ENCODE results near the gene THSD7B. TPM values are rescaled to one million over a fixed set of nuclear protein-coding genes. Genes with fewer than 3 reads are reported as not detected.
A peak's percentile ranks its signal among the peaks of the same experiment; 100 is the strongest.

THSD7B gene
- total RNA-seq, 1 donor from 2014 or later, result 0.14 TPM

GRCh38 chr2:137233091-137233490 is 467.7 kb downstream of the THSD7B start:
- DNase-seq, result no peak
- Histone ChIP-seq H3K27ac (no peak overlapping the region), H3K27me3 (no peaks in the 10 kb centered on the region), H3K4me3 (no peak overlapping the region), H3K36me3 (no peaks in the 10 kb centered on the region), H3K9me3 (no peaks in the 10 kb centered on the region), H3K4me1 (no peaks in the 10 kb centered on the region)
- no peak for ATAC-seq
- TF ChIP-seq CTCF (IDR thresholded peaks at IDR 0.05), result no peak
- intact Hi-C loops (cut with DNase I), result no loop called here

DNA sequence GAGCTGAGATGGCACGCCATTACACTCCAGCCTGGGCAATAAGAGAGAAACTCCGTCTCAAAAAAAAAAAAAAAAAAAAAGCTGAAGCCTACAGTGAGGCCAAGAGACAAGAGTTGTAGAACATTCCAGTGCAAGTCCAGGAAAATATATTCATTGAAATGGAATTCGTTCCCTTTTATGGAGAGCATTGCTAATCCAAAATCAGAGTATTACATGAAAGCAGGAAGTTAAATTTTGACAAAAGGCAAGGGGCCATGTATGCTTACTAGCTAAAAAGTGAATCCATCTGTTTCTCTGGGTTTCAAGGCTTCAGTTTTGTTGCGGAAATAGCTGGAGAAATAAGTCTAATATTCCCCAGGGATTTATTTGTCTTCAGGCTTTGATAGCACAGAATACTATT is 471.7 kb downstream of the THSD7B start:
- Histone ChIP-seq H3K27me3 (no peaks in the 10 kb centered on the region), H3K9me3 (no peaks in the 10 kb centered on the region), H3K36me3 (no peaks in the 10 kb centered on the region), H3K4me1 (no peaks in the 10 kb centered on the region), H3K4me3 (no peak overlapping the region), H3K27ac (no peak overlapping the region)
- no peak for TF ChIP-seq CTCF (IDR thresholded peaks at IDR 0.05)
- DNase-seq (no peak), ATAC-seq (no peak)
- intact Hi-C loops (cut with DNase I), result no loop called here

DNA sequence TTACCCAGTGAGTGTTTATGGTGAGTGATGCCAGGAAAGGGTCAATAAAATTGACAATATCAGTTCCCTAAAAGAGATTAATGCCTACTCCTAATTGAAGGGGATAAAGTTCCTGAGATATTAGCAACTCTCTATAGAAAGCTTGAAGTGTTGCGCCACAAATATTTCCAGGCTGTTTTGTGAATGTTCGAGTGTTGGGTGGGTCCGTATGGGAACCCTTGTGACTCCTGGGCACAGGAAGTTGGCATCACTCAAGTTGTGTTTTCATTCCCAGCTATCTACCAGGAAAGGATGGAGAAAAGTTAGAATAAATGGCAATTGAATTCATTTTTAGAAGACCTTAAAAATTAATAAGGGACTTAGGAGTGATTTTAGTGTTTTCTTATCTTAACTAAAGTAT is 472.7 kb downstream of the THSD7B start:
- no peak for DNase-seq
- Histone ChIP-seq H3K36me3 (no peaks in the 10 kb centered on the region), H3K27ac (no peak overlapping the region), H3K4me3 (no peak overlapping the region), H3K27me3 (no peaks in the 10 kb centered on the region), H3K4me1 (no peaks in the 10 kb centered on the region), H3K9me3 (no peaks in the 10 kb centered on the region)
- no peak for TF ChIP-seq CTCF (IDR thresholded peaks at IDR 0.05)
- peak; percentile 64 for ATAC-seq
- intact Hi-C loops (cut with DNase I), result no loop called here

DNA sequence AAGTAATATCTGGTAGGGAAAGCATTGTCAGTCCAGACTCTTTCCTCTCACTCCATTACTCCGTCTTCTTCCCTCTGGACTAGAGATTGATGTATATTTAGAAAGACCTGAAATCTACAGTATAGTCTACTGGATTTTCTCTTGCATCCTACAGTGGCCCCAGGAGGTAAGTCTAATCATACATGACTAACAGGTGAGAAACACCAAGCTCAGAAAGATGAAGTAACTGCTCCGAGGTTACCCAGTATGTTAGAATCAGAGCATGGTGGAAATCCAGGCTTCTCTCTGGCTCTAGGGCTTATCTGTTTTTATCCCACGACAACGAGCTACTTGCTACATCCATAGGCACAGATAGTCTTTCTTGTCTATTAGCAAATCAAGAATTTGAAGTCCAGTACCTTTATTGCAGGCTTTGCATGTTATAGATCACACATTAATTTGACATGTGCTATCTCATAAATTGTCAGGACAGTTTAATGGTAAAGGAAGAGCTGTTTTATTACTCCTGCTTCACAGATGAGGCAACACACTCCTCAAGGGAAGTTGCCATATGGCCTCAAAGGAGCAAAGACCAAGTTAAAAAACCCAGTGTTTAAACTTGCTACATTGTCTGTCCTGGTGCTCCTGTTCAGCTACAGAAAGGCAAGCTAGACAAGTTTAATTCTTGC is 484.3 kb downstream of the THSD7B start:
- H3K27me3 ChIP-seq, result no peaks in the 10 kb centered on the region
- TF ChIP-seq CTCF (IDR thresholded peaks at IDR 0.05), result no peak
- no peak for DNase-seq
- intact Hi-C loops (cut with DNase I), result no loop called here
- no peaks in the 10 kb centered on the region for H3K9me3 ChIP-seq
- H3K4me3 ChIP-seq, result no peak overlapping the region
- no peaks in the 10 kb centered on the region for H3K36me3 ChIP-seq
- H3K27ac ChIP-seq, result no peak overlapping the region
- H3K4me1 ChIP-seq, result no peaks in the 10 kb centered on the region
- no peak for ATAC-seq

DNA sequence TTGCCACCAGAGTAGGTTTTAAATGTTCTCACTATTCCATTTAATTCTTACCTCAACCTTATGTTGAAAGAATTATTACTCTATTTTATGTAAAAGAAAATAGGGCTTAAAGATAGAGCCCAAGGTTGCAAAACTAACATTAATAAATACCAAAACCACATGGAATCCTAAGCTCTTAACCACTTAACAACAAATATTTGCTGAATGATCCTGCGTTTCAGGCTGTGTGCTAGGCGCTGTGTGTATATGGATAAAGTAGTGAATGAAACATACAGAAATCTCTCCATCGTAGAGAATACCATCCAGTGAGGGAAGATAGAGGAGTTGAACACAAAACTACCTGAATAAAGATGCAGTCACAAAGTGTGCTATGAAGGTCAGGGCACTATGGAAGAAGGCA is 485.1 kb downstream of the THSD7B start:
- Histone ChIP-seq H3K4me3 (no peak overlapping the region), H3K4me1 (no peaks in the 10 kb centered on the region), H3K36me3 (no peaks in the 10 kb centered on the region), H3K27me3 (no peaks in the 10 kb centered on the region), H3K27ac (no peak overlapping the region), H3K9me3 (no peaks in the 10 kb centered on the region)
- no peak for DNase-seq
- TF ChIP-seq CTCF (IDR thresholded peaks at IDR 0.05), result no peak
- intact Hi-C loops (cut with DNase I), result no loop called here
- no peak for ATAC-seq

- H3K4me1 ChIP-seq, result no peaks in the 10 kb centered on the region
- no peak for ATAC-seq
- DNase-seq, result no peak
- no peak for TF ChIP-seq CTCF (IDR thresholded peaks at IDR 0.05)
- no peak overlapping the region for H3K27ac ChIP-seq
- H3K9me3 ChIP-seq, result no peaks in the 10 kb centered on the region
- H3K4me3 ChIP-seq, result no peak overlapping the region
- H3K36me3 ChIP-seq, result no peaks in the 10 kb centered on the region
- H3K27me3 ChIP-seq, result no peaks in the 10 kb centered on the region
- intact Hi-C loops (cut with DNase I), result no loop called here
Measured at GRCh38 chr2:137251045-137251444, 485.7 kb downstream of the THSD7B start.

Data from upper lobe of right lung (tissue), 1 donor.